Astrocyte (in vitro differentiated cells and primary cell): ENCODE results near the gene SMIM44. TPM values are rescaled to one million over a fixed set of nuclear protein-coding genes. Genes with fewer than 3 reads are reported as not detected.

Experiments used
- DNase-seq: peaks from one replicate; pipeline ENCODE4 v3.0.0-alpha.2; 2010; ENCODE audit warnings: low read depth
- FAIRE-seq: peaks from 2 replicates; lab custom pipeline; 2011; peaks lifted over from hg19 to GRCh38; lab: Jason Lieb, UNC
- H2AFZ ChIP-seq: 2 replicates; pipeline ENCODE4 v1.6.0; 2012; ENCODE audit warnings: low read depth, low read length, inconsistent platforms
- H3K27ac ChIP-seq: 2 replicates; pipeline ENCODE4 v1.5.1; 2011; ENCODE audit warnings: low read depth, low read length, inconsistent platforms
- H3K27me3 ChIP-seq: 2 replicates; pipeline ENCODE4 v1.6.0; 2011; ENCODE audit warnings: low read length, inconsistent platforms; ENCODE audit not compliant: insufficient read depth
- H3K36me3 ChIP-seq: 2 replicates; pipeline ENCODE4 v1.5.1; 2011; ENCODE audit warnings: low read length, inconsistent platforms; ENCODE audit not compliant: insufficient read depth
- H3K4me1 ChIP-seq: 2 replicates; pipeline ENCODE4 v1.5.1; 2011; ENCODE audit warnings: low read length, inconsistent platforms; ENCODE audit not compliant: insufficient read depth
- H3K4me2 ChIP-seq: 2 replicates; pipeline ENCODE4 v1.6.0; 2012; ENCODE audit warnings: low read length, inconsistent platforms
- H3K4me3 ChIP-seq: 2 replicates; pipeline ENCODE4 v1.5.1; 2011; ENCODE audit warnings: low read depth, mild to moderate bottlenecking, low read length, inconsistent platforms; ENCODE audit not compliant: insufficient read depth
- H3K79me2 ChIP-seq: 2 replicates; pipeline ENCODE4 v1.6.0; 2012; ENCODE audit warnings: mild to moderate bottlenecking, low read length, inconsistent platforms; ENCODE audit not compliant: insufficient read depth
- H3K9ac ChIP-seq: 2 replicates; pipeline ENCODE4 v1.6.0; 2012; ENCODE audit warnings: mild to moderate bottlenecking, low read length, inconsistent platforms
- H3K9me3 ChIP-seq: 2 replicates; pipeline ENCODE4 v1.5.1; 2012; ENCODE audit warnings: low read depth, mild to moderate bottlenecking, low read length, inconsistent platforms; ENCODE audit not compliant: insufficient read depth
- H4K20me1 ChIP-seq: 2 replicates; pipeline ENCODE4 v1.6.0; 2012; ENCODE audit warnings: low read length, inconsistent platforms; ENCODE audit not compliant: insufficient read depth
- H3K27ac Mint-ChIP-seq: one replicate; pipeline ENCODE4 v1.8.0; 2021; ENCODE audit warnings: mild to moderate bottlenecking, mixed read lengths; ENCODE audit not compliant: unreplicated experiment
- H3K27me3 Mint-ChIP-seq: one replicate; pipeline ENCODE4 v1.8.0; 2021; ENCODE audit warnings: low read depth, mixed read lengths; ENCODE audit not compliant: unreplicated experiment
- H3K36me3 Mint-ChIP-seq: one replicate; pipeline ENCODE4 v1.8.0; 2021; ENCODE audit warnings: low read depth, mixed read lengths; ENCODE audit not compliant: unreplicated experiment
- H3K4me1 Mint-ChIP-seq: one replicate; pipeline ENCODE4 v1.8.0; 2021; ENCODE audit warnings: low read depth, mixed read lengths; ENCODE audit not compliant: unreplicated experiment
- H3K4me3 Mint-ChIP-seq: one replicate; pipeline ENCODE4 v1.8.0; 2021; ENCODE audit warnings: mild to moderate bottlenecking, moderate library complexity, mixed read lengths; ENCODE audit not compliant: unreplicated experiment
- H3K9me3 Mint-ChIP-seq: one replicate; pipeline ENCODE4 v1.8.0; 2021; ENCODE audit warnings: mild to moderate bottlenecking, mixed read lengths; ENCODE audit not compliant: unreplicated experiment
- CTCF ChIP-seq: IDR thresholded peaks from 2 replicates; pipeline ENCODE4 v1.5.1; 2011; ENCODE audit warnings: low read depth, mild to moderate bottlenecking, inconsistent platforms, low read length, moderate library complexity; ENCODE audit not compliant: insufficient read depth
- EZH2 ChIP-seq: IDR thresholded peaks from 2 replicates; pipeline ENCODE4 v1.6.1; 2012; ENCODE audit warnings: mild to moderate bottlenecking, low read length, inconsistent platforms; ENCODE audit not compliant: insufficient read depth
- total RNA-seq: library from RNA; stranded (reverse); gene quantifications from 2 replicates; pipeline ENCODE4 v1.2.1, GENCODE V29; 2021

The SMIM44 gene
- total RNA-seq, 1 donor from 2014 or later = not detected

- Histone ChIP-seq H3K27me3 (no peaks in the 10 kb centered on the region), H3K4me2 (no peak overlapping the region), H3K9me3 (peaks cover 4% of the 10 kb centered on the region), H3K79me2 (peaks cover 24% of the 10 kb centered on the region), H3K36me3 (peaks cover 12% of the 10 kb centered on the region), H4K20me1 (peaks cover 8% of the 10 kb centered on the region), H3K4me3 (no peak overlapping the region), H3K4me1 (peaks cover 14% of the 10 kb centered on the region), H3K9ac (no peak overlapping the region), H2AFZ (no peak overlapping the region), H3K27ac (no peak overlapping the region)
- Mint-ChIP-seq H3K36me3 (peaks cover 19% of the 10 kb centered on the region), H3K4me3 (no peak overlapping the region), H3K9me3 (peaks cover 6% of the 10 kb centered on the region), H3K27ac (no peak overlapping the region), H3K4me1 (peaks cover 3% of the 10 kb centered on the region), H3K27me3 (no peaks in the 10 kb centered on the region)
- no peak for DNase-seq
- FAIRE-seq = no peak
- TF ChIP-seq EZH2 = no peak
- no peak for TF ChIP-seq CTCF
Observed at GRCh38 chr19:3433313-3433712, 49.9 kb downstream of the SMIM44 start.

Other genes starting within 250 kb of the SMIM44 start
- gene NFIC, start 116.9 kb downstream of the SMIM44 start, total RNA-seq = 38.3 and 49.8 TPM in 2 replicates
- gene SMIM24, start 2.9 kb downstream of the SMIM44 start, total RNA-seq = not detected in 2 replicates
- 14.5 and 16.2 TPM in 2 replicates for gene DOHH, start 17.2 kb upstream of the SMIM44 start, total RNA-seq
- 47.0 and 51.8 TPM in 2 replicates for gene FZR1, start 22.9 kb upstream of the SMIM44 start, total RNA-seq
- gene TEKTIP1, start 55.7 kb upstream of the SMIM44 start, total RNA-seq = 0.68 TPM in 1 of 2 replicates, not detected in the other
- 181 and 201 TPM in 2 replicates for gene MFSD12, start 74.1 kb upstream of the SMIM44 start, total RNA-seq
- 55.9 and 63.8 TPM in 2 replicates for gene HMG20B, start 89.5 kb upstream of the SMIM44 start, total RNA-seq
- gene GIPC3, start 102.0 kb upstream of the SMIM44 start, total RNA-seq = 0.09 and 0.10 TPM in 2 replicates
- gene TBXA2R, start 123.4 kb upstream of the SMIM44 start, total RNA-seq = 0.31 and 0.39 TPM in 2 replicates
- 22.0 and 26.7 TPM in 2 replicates for gene CACTIN, start 143.3 kb upstream of the SMIM44 start, total RNA-seq
- 42.0 and 44.2 TPM in 2 replicates for gene PIP5K1C, start 217.0 kb upstream of the SMIM44 start, total RNA-seq
- 0.58 and 2.0 TPM in 2 replicates for gene TJP3, start 224.9 kb upstream of the SMIM44 start, total RNA-seq